AG09319 (cell line): ENCODE measurements around the gene EZR.

ENCODE experiments used
- DNase-seq: peaks from one replicate; pipeline ENCODE4 v3.0.0-alpha.2; 2010; ENCODE audit warnings: low read depth; ENCODE audit errors: extremely low read depth
- TF ChIP-seq, protein P1 (sequence below): IDR thresholded peaks from 2 replicates; pipeline ENCODE4 v1.5.1; 2011; ENCODE audit warnings: low read depth, mild to moderate bottlenecking, inconsistent platforms, low read length, moderate library complexity

EZR gene

DNA sequence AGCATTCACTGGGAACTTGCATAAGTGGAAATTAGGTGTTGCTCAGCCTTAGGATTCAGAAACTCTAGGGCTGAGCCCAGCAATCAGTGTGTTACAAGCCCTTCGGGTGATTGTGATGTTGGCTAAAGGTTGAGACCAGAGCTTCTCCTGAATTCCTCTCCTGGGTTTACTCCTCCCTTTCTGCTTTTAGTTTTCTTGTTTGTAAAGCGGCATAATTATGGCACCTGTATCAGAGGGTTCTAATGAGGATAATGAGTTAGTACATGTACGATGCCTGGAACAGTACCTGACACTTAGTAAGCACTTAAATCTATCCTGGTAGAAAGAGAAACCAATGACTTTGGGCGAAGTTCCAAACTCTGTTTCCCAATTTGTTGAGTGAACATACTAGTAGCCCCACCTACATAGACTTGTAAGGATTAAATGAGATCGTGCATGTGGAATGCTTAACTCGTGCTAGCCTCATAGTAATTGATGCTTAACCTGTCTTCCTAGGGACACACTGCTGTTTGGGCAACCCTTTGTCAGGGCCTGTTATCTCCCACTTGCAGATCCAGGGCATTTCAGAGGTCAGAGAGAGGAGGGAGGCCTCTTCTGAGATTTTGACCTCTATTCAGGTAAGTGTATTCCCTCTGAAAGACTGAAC is 932 bp upstream of the EZR start:
- TF ChIP-seq, protein P1, sequence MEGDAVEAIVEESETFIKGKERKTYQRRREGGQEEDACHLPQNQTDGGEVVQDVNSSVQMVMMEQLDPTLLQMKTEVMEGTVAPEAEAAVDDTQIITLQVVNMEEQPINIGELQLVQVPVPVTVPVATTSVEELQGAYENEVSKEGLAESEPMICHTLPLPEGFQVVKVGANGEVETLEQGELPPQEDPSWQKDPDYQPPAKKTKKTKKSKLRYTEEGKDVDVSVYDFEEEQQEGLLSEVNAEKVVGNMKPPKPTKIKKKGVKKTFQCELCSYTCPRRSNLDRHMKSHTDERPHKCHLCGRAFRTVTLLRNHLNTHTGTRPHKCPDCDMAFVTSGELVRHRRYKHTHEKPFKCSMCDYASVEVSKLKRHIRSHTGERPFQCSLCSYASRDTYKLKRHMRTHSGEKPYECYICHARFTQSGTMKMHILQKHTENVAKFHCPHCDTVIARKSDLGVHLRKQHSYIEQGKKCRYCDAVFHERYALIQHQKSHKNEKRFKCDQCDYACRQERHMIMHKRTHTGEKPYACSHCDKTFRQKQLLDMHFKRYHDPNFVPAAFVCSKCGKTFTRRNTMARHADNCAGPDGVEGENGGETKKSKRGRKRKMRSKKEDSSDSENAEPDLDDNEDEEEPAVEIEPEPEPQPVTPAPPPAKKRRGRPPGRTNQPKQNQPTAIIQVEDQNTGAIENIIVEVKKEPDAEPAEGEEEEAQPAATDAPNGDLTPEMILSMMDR = no peak
- no peak for DNase-seq

- DNase-seq = no peak
- TF ChIP-seq, protein P1 = no peak; the same call in 1 of the 2 replicates
Measured at GRCh38 chr6:158818581-158819212, 471 bp downstream of the EZR start.

DNA sequence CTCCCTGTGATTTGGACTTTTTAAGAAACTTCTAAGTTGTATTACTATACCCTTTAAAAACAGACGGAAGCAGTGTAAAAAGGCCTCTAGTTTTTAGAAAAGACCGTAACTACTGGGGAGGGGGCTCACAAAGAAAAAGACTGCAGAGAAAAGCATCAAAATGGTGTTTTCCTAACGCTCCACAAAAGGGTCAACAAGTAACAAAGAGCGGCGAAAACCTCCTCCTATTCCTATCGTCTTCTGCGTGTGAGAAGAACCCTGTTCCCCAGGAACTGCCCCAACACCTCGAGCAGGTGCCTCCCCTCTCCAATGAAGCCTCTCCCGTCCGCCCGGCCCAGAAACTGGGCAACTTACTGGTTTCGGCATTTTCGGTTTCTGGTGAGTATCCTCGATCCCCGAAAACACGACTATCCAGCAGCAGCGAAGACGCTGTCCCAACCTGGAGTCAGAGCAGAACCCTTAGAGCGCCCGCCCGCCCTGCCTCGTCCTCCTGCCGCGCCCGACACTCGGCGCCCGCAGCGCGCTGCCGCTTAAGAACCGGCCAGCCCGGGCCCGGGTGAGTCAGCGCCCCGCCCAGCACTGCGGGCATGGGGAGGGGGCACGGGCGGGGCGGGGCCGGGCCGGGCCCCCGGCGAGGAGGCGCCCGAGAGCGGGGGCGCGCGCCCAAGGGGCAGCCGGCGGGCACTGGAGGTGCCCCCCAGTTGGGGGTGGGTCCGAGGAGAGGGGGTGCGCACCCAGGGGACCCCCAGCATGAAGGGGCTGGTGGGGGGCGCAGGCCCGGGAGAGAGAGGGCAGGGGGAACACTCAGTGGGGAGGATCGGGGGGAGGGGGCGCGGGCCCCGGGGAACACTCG is 1.2 kb downstream of the EZR start:
- DNase-seq = no peak

DNA sequence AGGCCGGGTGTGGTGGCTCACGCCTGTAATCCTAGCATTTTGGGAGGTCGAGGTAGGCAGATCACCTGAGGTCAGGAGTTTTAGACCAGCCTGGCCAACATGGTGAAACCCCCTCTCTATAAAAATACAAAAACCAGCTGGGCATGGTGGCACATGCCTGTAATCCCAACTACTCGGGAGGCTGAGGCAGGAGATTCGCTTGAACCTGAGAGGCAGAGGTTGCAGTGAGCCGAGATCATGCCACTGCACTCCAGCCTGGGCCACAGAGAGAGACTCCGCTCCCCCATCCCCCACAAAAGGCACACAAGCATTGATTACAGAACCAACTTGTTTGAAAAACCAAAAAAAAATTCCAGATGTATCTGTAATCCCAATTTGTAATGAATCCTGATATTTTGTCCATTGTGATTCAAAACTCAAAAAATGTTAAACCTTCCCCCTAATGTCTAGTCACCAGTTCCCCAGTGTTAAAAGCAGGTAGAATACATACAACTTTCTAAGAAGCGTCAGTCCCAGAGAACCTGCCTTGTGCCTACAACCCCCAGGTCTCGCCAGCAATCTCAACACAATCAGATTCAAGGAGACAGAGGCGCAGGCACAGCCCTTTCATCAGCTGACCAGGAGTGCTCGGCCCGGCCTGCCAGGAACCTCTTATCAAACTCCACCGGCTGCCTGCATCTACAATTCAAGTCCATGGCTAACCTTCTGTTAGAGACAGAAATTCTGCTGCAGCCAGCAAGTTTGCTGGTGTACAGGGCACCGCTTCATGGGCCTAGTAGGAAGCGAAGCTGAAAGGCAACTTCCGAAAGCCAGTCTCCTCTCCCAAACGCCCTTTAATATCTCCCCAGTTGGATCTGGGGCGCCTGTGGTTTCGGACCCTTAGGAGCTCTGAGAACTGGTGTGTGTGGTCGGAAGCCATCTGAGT is 2.1 kb downstream of the EZR start:
- DNase-seq = no peak
- TF ChIP-seq, protein P1 = no peak

More for the DNA sequence above, 1.2 kb downstream of the EZR start:
- TF ChIP-seq, protein P1 = no peak

GRCh38 chr6:158816329-158816728 is 2.8 kb downstream of the EZR start:
- TF ChIP-seq, protein P1 = no peak
- DNase-seq = no peak

DNA sequence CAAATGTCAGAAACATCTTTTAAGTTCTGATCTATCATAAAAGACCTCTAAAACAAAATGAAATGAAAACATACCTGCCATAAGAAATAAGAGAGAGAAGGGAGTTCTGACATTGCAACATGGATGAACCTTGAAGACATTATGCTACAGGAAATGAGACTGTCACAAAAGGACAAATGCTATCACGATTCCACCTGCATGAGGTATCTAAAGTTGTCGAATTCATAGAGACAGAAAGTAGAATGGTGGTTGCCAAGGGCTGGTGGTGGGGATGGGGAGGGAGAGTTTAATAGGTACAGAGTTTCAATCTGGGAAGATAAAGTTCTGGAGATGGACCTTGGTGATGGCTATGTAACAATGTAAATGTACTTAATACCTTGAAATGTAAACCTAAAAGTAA is 3.3 kb downstream of the EZR start:
- TF ChIP-seq, protein P1 = no peak
- DNase-seq = no peak
